Middle frontal gyrus (tissue), 1 donor: Measurements from ENCODE around the gene ELOVL7.
"Not testable (repeated sequence)": the region's sequence is repeated elsewhere in the genome, so short reads cannot be mapped to it uniquely, and the experiment has no call there.

Source experiments
- DNase-seq: peaks from one replicate; pipeline ENCODE4 v3.0.0-alpha.2; 2015; ENCODE audit warnings: low spot score; ENCODE audit errors: extremely low spot score

Gene ELOVL7

DNA sequence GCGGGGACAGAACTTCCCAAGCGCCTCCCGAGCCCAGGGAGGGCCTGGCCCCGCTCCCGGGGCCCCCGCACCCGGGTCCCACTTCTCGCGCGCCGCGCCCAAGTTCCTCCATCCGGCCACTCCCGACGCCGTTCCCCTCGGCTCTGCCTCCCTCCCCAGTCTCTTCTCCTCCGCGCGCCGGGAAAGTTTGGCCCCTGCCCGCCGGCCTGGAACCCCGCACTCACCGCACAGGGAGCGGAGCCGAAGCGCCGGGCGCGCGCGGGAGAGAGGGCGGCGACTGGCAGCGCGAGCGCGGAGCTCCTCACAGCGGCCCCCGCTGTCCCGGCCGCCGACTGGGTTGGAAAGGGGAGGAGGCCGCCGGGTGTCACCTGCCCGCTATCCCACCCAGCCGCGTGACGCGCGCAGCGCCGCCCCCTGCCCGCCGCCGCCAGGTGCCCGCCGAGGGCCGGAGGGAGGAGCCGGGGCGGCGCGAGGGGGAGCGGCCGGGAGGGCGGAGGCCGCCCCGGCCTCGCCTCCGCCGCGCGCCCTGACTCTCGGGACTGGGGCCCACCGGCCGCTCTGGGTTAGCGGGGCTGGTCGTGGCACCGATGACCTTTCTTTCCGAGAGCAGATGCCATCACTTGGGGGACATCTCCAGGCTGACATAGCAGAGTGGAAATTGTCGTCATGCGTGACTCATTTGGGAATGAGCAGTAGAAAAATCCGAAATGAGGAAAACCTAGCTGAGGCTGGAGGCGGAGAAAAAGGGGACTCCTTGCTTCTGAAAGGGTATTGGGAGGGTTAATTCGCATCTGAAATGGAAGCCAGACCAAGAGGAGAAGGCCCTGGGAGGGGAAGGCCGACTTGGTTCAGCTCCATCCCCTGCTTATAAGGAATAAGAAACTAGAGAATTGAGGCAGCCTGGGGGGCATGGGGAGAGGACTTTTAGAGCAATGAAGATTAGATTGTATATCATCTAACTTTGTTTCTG, at the start of gene ELOVL7:
TSS of gene ELOVL7 (minus strand) at position 334 of the 970 bp plus-strand sequence. CDS start 56,872 bp downstream, outside the sequence.
- DNase-seq = no peak

DNA sequence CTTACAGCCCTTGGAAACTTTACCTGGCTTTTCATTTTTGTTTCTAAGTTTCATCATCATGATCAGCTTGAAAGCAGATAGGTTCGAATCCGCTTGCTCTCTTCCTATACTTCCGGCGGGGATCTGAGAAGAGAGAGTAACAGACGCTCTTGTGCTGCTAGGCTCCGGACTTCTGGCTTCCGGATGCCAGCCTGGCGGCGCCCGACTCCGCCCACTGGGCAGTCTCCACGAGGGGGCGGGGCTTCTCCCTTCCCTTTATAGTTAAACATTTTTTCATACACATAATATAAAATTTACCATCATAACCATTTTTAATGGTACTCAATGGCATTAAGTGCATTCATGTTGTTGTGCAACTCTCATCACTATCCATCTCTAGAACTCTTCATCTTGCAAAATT, 49.5 kb upstream of the ELOVL7 start:
- DNase-seq = no peak

DNA sequence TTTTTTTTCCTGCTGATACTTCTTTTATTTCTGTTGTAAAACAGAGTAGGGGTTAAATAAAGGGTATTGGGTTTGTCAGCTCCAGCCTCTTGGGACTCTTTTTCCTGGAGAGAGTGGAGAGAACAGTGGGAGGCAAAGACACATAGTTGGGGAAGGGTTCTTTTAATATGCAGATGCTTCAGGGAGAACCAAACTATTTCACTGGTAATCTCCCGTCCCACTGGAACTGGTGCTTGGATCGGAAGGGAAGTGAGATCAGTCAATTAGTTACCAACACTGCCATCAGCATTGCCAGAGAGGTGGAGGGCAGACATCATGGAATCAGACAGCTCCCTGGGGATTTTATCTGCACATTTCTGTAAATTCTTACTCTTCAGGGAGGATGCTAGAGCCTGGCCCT, 47.6 kb upstream of the ELOVL7 start:
- no peak for DNase-seq

DNA sequence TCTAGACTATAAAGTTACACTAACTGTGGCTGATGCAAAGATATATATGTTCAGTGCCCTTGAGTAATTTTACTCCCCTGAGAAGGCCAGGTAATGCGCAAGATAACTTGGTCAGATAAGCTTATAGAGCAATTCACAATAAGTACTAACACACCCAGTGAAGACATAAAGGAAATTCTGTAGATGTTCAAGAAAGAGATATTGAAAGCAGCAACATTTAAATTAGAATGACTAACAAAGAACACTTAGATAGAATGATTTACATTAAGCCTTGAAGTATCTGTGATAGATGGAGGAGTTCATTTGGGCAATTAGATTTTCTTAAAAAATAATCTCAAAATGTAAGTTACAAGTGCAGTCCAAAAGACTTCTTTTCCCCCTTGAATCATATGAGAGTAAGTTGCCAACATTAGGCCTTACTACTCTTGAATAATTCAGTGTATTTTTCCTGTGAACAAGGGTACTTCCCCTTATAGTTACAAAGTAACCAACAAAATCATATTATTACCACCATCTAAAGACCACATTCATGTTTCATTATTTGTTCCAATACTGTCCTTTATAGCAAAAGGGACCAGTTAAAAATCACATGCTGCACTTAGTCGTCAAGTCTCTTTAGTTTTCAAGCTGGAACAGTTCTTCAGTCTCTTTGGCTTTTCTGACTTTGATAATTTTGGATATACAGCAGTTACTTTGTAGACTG, 44.4 kb upstream of the ELOVL7 start:
- DNase-seq = no peak

DNA sequence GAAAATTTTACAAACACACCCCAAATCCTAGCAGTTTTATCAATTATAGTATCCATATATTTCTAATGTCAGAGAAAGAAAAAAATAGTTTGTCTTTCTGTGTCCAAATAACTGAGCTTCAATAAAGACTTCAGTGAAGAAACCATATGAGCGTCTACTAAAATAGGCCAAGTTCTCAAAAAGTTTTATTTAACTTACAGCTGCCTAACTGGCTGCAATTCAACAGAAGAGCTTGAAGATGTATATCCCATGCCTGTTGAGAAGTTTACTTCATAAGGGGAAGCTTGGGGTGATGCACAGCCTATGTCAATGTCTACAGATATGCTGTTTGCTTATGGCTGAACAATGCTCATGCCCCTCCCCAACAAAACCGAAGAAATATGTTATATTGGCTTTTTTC, 43.7 kb upstream of the ELOVL7 start:
- no peak for DNase-seq

DNA sequence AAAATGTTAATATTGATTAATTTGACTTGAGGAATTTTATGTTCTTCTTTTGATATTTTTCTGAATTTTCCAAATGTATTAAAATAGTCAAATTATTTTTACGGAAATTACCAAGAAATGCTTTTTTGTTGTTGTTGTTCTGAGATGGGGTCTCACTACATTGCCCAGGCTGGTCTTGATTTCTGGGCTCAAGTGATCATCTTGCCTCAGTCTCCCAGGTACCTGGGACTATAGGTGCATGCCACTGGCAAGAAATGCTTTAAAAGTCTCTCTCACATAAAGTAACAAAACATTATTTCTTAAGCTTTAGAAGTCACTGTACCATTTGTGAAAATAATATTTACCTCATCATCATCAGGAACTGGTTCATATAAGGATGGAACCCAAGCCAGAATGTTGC, 43.0 kb upstream of the ELOVL7 start:
- no peak for DNase-seq

DNA sequence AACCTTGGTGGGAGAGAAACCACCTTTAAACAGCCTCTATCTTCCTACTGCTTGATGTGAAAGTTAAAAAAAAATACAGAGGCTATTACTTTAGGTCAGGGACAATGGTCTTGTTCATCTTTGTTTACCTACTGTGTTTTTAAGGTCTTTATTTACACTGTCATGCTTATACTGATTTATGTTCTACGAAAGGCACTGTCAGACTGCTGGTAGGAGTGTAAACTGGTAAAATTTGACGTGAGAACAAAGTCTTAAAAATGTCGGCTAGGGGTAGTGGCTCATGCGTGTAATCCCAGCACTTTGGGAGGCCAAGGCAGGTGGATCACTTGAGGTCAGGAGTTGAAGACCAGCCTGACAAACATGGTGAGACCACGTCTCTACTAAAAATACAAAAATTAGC, 42.1 kb upstream of the ELOVL7 start:
- DNase-seq = no peak

DNA sequence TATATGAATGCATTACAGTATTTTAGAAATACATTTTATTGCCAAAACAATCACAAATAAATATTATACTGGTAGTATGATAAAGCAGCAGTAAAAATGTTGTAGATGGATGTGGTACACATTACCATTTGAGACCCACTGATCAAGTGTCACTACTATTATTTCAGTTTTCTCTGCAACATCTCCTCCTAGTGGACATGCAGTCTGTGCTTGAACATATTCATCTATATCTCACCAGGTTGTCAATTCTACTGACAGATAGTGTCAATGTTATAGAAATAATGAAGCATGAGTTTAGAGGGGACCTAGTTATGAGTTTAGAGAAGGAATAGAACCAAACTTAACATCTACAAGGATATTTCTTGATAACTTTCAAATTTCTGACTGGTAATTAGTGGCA, 39.2 kb upstream of the ELOVL7 start:
- DNase-seq = no peak

DNA sequence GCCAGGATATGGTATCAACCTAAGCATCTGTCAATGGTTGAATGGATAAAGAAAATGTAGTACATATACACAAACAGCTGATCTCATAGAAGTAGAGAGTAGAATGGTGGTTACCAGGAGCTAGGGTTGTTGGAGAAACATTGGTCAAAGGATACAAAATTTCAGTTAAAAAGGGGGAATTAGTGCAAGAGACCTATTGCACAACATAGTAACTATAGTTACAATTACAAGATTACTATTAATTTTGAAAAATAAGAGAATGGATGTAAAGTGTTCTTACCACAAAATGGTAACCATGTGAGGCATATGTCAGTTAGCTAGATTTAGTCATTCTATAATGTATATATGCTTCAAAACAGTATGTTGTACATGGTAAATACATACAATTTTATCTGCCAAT, 28.8 kb upstream of the ELOVL7 start:
- no peak for DNase-seq

DNA sequence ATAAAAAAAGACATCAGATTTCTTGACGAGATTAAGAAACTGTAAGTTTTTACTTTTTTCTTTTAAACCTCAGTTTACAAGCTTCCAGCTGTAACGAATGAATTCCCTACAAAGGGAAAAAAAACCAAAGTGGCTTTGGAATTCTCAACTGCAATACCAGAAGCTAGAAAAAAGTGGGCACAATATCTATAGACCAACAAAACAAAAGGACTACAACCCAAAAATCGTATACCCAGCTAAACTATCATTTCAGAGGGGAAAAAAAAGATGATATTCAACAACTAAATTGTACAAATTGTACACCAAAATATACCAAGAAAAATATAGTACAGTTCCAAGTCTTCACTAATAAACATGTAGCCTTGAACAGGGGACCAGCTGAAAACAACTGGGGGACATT, 26.8 kb upstream of the ELOVL7 start:
- no peak for DNase-seq

DNA sequence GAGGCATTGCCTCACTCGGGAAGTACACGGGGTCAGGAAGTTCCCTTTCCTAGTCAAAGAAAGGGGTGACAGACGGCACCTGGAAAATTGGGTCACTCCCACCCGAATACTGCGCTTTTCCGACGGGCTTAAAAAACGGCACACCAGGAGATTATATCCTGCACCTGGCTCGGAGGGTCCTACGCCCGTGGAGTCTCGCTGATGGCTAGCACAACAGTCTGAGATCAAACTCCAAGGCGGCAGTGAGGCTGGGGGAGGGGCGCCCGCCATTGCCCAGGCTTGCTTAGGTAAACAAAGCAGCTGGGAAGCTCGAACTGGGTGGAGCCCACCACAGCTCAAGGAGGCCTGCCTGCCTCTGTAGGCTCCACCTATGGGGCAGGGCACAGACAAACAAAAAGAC, 16.5 kb upstream of the ELOVL7 start:
- not testable (repeated sequence) for DNase-seq

DNA sequence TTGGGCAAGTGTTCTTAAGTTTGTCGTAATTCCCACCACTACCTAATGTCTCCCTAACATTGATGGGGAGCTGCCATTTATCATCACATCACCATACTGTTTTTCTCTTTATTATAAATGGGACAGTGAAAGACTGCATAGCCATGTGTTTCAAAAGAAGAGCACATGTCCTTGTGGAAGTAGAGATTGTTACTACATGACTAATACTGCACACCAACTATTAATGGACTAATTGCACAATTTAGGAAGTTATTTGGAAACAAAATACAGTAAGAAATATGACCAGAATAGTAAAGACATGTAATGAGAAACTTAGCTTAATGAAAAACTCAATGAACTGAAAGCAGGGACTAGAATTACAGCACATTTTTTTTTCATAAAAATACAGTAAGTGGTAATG, 12.0 kb upstream of the ELOVL7 start:
- no peak for DNase-seq

DNA sequence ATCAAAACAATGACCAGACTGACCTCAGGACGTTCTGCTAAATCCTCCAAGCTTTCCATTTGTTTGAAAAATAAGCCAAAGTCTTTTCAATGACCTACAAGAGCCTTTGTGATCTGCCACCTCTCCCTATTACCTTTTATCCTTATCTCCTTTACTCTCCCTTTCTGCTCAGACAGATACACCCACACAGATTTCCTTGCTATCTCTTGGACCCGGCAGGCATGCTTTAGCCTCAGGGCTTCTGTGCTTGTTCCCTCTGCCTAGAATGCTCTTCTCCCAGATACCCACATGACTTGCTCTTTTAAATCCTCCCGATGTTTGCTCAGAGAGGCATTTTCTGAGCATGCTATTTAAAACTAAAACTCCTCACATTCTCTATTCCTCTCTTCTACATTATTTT, 8.9 kb upstream of the ELOVL7 start:
- DNase-seq = no peak

DNA sequence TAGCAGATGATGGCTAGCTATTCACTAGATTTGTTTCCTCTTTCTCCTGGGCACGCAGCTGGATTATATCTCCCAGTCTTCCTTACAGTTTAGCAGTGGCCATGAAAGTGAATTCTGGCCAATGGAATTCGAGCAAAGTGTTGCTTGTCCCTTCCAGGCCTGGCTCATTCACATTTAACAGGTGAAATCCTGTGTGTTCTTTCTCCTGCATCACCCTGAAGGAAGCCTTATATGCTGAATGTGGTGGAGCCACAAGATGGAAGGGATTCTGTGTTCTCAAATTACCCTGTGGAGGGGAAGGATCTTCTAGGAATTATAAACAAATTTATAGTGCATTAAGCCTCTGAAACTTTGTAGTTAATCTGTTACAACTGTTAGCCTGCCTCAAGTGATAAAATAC, 8.2 kb upstream of the ELOVL7 start:
- no peak for DNase-seq

DNA sequence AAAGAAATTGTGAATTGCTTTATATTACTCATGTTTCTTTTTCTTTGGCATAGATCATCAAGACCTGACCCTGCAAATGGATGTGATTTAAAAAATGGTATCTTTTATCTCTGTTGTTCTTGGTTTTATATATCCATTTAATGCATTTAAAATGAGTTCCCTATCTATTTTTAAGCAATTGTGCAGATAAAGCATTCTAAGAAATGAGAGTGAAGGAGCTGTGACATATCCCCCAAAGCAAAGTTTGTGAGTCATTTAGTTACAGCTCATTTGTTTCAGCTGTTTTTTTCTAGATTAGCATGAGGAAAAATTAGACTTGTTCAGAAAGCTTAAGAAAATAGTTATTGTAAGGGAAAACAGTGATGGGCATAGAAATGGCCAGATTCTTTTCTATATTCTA, 7.6 kb upstream of the ELOVL7 start:
- no peak for DNase-seq

DNA sequence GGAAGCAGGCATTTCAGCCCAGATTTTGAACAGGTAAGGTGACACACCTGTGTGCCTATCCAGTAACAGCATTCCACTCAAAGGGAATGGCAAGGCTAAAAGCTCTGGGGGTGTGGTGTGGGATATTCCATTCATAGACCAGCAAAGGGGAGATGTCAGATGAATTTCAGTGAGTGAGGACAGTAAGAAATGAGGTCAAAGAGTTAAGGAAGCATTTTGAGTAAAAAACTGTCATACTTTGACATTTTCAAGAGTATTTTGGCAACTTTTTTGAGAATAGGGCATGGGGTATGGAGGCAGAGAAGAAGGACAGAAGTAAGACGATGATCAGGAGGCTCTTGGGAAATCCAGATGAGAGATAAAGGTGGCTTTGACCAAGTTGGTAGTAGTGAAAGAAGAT, 2.2 kb upstream of the ELOVL7 start:
- no peak for DNase-seq

DNA sequence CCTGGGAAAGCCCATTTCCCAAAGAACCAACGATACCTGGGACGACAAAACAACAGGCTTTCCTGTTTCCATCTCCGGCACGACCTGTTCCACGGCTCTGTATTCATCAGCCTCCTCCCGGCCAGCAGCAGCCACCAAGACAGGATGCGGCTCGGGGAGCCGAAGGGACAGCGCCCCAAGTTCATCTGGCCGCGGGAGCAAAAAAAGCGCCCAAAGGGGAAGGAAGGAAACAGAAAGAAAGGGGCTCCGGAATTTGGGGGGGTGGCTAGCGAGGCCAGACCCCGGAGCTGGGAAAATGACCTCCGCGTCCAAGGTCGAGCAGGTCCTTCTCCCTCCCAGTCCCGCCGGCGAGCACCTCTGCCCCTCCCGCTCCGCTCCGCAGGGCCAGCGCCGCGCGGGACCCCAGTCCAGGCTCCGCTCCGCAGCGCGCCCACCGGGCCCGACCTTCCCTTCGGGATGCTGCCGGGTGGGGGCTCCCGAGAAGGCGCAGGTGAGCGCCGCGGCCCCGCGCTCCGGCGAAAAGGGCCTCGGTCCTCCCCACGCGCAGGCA, 608 bp downstream of the ELOVL7 start:
- DNase-seq = no peak

DNA sequence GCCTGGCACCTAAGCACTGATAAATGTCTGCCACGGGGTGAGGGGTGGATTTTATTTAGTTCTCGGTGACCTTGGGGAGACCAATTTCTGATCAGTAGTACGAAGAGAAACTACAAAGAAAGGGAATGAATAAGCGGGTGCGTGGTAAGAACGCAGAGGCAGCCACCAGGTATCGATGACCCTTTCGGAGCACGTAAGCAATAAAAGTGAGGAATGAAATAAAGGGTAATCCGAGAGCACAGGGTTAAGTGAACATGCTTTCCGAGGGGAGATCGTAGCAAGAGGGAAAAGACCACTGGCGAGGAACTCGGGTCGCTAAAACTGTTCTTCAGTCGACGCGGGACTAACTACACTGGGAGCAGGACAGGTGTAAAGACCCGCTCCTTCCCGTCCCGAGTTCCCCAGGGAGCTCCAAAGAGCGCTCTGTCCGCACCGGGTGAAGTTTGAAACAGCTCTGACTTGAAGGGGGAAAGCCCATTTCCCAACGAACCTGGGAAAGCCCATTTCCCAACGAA, 1.1 kb downstream of the ELOVL7 start:
- DNase-seq = no peak

DNA sequence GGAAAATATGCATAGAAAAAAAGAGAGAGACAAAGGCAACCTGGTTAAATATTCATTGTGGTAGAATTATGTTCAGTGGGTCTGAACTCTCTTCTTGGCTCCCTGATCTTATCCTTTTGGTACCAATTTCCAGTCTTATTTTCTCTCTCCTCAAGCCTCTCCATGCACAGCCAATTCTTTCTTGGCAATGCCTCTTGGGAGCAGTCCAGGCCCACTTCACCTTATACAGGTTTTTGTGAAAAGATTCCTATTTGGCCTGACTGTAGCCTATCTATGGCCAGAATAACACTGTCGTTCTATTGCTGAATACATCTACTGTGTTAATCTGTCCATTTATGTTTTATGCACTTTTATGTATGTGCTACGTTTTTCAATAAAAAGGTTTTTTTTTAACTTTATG, 2.7 kb downstream of the ELOVL7 start:
- no peak for DNase-seq

DNA sequence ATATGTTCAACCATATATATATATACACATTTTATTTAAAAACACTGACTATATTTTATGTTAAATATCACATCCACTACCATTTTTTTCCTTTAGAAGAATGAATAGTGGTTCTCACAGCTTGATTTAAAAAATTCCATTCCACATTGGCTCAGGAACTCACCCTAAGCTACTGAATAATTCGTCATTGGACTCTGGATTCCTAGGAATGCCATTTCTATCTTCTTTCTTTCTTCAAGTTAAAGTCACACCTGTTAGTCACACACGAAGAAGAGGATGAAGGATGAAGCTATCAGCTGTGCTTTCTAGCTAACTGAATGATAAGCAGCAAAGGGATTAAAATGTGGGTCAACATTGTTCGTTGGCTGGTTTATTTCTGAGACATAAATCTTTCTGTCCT, 7.9 kb downstream of the ELOVL7 start:
- no peak for DNase-seq

DNA sequence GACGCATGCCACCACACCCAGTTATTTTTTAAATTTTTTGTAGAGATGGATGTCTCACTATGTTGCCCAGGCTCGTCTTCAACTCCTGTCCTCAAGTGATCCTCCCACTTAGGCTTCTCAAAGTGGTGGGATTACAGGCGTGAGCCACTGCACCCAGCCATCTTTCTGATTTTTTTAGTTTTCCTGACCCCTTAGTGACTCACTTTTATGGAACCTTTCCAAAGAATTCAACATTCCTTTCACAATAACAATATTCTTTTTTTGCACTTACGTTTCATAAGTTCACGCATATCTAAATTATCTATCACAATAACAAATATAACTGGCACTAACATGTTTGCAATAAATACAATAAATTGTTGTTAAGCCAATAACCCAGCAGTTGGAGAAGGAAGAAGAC, 8.5 kb downstream of the ELOVL7 start:
- no peak for DNase-seq

DNA sequence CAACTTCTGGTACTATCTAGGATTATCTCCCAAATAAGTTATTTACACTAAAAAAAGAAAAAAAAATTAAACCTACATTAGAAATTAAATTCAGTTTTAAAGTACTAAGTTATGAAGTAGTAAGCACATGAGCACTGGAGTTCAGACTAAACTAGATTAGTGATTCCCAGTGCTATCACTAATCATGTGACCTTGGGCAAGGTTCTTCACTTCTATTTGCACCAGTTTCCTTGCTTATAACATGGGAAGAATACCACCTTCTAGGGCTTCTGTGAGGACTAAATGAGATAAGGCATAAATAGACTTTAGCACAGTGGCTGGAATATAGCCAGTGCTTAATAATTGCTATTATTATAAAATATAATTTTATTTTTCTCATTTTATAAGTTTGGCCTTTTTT, 10.5 kb downstream of the ELOVL7 start:
- DNase-seq = no peak
